GM12864 (cell line): ENCODE measurements around the gene TMEM35A.
A peak's percentile ranks its signal among the peaks of the same experiment; 100 is the strongest.
"Not testable (repeated sequence)": the region's sequence is repeated elsewhere in the genome, so short reads cannot be mapped to it uniquely, and the experiment has no call there.

Experiments
- DNase-seq: peaks from one replicate; pipeline ENCODE4 v3.0.0-alpha.2; 2011; ENCODE audit warnings: low read depth
- H3K4me3 ChIP-seq: 2 replicates; pipeline ENCODE4 v1.5.1; 2011; ENCODE audit warnings: mild to moderate bottlenecking, low read depth, low read length, control low read depth
- TF ChIP-seq, protein P1 (sequence below): IDR thresholded peaks from 2 replicates; pipeline ENCODE4 v1.5.1; 2011; ENCODE audit warnings: low read depth, mild to moderate bottlenecking, moderate library complexity, low read length, control low read depth, inconsistent platforms; ENCODE audit errors: missing control alignments

TMEM35A gene, protein sequence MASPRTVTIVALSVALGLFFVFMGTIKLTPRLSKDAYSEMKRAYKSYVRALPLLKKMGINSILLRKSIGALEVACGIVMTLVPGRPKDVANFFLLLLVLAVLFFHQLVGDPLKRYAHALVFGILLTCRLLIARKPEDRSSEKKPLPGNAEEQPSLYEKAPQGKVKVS

DNA sequence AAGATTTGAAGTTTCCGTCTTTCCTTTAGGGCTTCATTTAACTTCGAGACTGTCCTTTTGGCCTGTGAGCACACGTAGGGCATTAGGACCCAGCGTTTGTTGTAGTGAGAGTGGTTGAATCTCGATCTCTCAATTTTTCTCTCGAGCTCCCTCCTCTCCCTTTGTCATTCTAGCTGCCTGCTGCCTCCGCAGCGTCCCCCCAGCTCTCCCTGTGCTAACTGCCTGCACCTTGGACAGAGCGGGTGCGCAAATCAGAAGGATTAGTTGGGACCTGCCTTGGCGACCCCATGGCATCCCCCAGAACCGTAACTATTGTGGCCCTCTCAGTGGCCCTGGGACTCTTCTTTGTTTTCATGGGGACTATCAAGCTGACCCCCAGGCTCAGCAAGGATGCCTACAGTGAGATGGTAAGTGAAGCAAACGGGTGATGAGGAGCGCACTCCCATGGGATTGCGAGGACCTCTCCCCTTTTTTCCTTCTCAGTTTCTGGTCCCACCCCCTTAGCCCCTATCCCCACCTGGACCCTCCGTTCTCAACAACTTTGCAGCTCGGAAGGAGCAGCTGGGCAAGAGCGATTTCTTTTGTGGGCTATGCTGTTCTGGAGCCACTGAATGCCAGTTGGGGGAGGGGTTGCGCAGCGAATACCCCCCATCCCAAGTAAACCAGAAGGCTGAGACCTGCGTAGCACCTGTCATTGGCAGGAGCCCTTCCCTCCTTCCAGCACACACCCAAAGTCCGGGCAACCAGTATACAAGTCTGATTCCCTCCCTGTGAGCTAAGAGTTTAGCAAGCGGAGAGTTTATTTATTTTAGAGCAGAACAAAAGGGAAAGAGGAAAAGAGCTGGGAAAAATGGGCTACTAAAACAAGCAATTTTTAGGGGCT is at the start of gene TMEM35A:
TSS of gene TMEM35A (plus strand) at position 164 of the 883 bp plus-strand sequence. CDS start at position 288, 124 bp downstream.
- H3K4me3 ChIP-seq = no peak within 1 kb of the TSS
- DNase-seq = no peak
- TF ChIP-seq, protein P1, sequence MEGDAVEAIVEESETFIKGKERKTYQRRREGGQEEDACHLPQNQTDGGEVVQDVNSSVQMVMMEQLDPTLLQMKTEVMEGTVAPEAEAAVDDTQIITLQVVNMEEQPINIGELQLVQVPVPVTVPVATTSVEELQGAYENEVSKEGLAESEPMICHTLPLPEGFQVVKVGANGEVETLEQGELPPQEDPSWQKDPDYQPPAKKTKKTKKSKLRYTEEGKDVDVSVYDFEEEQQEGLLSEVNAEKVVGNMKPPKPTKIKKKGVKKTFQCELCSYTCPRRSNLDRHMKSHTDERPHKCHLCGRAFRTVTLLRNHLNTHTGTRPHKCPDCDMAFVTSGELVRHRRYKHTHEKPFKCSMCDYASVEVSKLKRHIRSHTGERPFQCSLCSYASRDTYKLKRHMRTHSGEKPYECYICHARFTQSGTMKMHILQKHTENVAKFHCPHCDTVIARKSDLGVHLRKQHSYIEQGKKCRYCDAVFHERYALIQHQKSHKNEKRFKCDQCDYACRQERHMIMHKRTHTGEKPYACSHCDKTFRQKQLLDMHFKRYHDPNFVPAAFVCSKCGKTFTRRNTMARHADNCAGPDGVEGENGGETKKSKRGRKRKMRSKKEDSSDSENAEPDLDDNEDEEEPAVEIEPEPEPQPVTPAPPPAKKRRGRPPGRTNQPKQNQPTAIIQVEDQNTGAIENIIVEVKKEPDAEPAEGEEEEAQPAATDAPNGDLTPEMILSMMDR = no peak

DNA sequence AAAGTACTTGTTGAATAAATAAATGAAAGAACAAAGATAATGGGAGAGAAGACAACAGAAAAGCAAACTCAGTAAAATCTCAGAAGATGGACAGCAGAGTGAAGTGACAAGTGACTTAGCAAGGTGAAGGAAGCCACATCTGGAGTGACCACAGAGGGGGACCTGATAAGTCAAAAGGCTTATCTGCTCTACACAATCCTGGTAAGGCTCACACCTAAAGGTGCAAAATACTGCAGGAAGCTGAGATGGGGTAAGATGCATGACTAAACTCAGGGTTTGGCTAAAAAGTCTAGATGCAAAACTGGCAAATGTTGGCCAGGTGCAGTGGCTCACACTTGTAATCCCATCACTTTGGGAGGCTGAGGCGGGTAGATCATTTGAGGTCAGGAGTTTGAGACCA is 49.0 kb upstream of the TMEM35A start:
- TF ChIP-seq, protein P1 = no peak
- DNase-seq = no peak
- no peak overlapping the region for H3K4me3 ChIP-seq

DNA sequence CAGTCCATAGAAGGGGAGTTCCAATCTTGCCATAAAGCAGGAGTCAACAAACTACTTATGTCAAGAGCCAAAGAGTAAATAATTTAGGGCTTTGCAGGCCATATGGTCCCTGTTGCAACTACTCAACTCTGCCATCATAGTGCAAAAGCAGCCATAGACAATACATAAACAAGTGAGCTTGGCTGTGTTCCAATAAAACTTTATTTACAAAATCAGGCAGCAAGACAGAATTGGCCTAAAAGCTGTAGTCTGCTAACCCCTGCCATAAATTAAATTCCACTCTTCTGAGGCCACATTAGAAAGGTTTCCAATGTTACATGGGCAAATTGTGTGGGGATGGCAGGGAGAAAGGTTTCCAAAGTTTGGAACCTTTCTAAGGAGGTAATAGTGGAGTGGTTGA is 41.4 kb upstream of the TMEM35A start:
- no peak overlapping the region for H3K4me3 ChIP-seq
- DNase-seq = no peak
- TF ChIP-seq, protein P1 = no peak

DNA sequence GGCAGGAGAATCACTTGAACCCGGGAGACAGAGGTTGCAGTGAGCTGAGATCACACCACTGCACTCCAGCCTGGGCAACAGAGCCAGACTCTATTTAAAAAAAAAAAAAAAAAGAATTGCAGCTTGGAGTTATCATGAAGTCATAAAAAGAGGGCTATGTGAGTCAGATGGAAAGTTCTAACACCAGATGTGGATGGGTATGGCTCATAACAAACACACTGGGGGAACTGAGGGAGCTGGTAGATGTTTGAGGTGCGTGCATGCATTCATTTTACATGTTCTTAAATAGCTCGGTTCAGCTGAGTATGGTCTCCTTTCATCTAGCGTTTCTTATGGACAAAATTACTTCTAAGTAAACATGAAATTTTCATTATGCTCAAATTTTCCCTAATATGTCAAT is 38.5 kb upstream of the TMEM35A start:
- no peak overlapping the region for H3K4me3 ChIP-seq
- TF ChIP-seq, protein P1 = no peak
- no peak for DNase-seq

DNA sequence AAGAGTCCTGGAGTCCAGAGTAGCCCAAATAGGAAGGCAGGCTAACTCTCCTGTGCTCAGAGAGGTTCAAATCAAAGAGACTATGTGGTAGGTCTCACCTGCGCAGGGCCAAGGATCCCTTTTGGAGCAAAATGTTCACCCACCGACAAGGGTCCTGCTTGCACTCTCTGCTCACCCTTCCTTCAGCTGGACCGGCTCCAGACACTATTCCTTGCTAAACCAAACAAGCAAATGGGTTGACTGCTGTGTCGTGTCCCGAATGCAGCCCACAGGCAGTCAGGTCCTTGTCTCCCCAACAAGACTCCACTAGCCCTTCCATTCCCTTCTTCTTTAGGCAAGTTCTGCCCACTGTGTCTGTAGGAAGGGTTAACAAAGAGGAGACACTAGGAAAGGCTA is 27.5 kb upstream of the TMEM35A start:
- DNase-seq = no peak
- TF ChIP-seq, protein P1 = no peak
- peak overlapping the region; percentile 87 for H3K4me3 ChIP-seq

DNA sequence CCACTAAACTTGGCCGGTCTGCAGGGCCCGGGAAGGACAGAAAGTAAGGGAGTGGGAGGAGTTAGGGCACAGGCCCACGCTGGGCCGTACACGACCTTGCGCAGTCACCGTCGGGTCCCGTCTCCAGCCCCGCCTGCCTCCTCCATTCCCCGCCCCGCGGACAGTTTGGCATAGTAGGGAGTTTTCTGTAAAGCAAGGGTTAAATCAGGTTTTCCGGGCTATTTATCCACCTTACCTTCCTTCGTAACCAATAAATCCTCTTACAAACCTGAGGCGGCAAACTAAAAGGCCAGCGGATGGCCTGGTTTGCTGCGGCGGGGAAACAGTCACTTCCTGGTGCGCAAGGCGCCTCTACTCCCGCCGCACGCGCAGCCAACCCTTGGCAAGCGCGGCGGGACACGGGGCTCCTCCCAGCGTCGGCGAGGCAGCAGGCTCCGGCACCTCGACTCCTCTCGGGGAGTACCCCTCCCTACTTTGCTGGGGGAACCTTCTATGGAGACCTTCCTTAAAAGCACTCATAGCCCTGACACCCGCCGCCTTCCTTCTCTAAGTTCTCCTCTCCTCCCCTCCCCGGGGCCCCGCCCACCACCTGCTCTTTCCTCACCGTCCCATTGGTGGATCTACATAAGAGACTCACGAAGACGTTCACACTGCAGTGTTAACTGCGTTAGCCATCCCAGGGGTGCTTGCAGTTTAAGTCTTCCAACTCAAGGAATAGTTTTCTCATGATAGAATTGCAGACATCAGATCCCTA is 27.0 kb upstream of the TMEM35A start, which contains the start of gene TRMT2B:
TSS of gene TRMT2B (minus strand) at position 563 of the 754 bp plus-strand sequence. CDS start 9,822 bp downstream, outside the sequence.
- peak within 1 kb of the TSS; percentile 87 for H3K4me3 ChIP-seq
- TF ChIP-seq, protein P1 = no peak
- peak; percentile 62 for DNase-seq

DNA sequence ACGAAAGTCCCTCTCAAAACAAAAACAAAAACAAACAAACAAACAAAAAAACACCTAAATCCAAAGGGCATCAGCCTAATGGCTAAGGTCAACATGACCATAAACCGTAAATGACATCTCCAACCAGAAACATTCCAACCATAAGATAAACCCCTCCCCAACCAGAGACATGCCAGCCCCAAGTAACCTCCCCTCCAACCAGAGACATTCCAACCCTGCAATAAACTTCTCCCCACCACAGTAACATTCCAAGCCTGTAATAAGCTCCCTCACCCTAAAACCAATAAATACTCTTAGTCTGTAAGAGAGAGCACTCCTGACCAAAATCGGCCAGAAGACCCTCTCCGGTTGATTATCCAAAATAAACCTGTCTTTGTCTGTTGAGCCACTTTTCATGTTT is 22.1 kb upstream of the TMEM35A start:
- DNase-seq, H3K4me3 ChIP-seq: not testable (repeated sequence)
